ENCODE data around the gene CDH13. TPM values are rescaled to one million over a fixed set of nuclear protein-coding genes. Genes with fewer than 3 reads are reported as not detected.

Gene CDH13
- polyA plus RNA-seq, 1 donor from 2014 or later, result 3.2 TPM

GRCh38 chr16:82899731-82900450 lies 273.1 kb downstream of the CDH13 start:
- TF ChIP-seq EZH2 (IDR thresholded peaks at IDR 0.05; ENCODE audit: borderline replicate concordance, insufficient read depth, low read length, poor library complexity, severe bottlenecking) (no peak), EP300 (conservative IDR thresholded peaks at IDR 0.05; ENCODE audit: poor library complexity, severe bottlenecking) (no peak), TAF1 (IDR thresholded peaks at IDR 0.05; ENCODE audit: low read depth) (no peak), RAD21 (conservative IDR thresholded peaks at IDR 0.05) (no peak)
- Histone ChIP-seq H3K27me3 (ENCODE audit: insufficient read depth, low read depth, low read length) (no peaks in the 10 kb centered on the region), H3F3A (ENCODE audit: insufficient read depth, low read length, poor library complexity, severe bottlenecking) (no peaks in the 10 kb centered on the region), H3K4me2 (ENCODE audit: low read length) (no peak overlapping the region), H3K4me3 (ENCODE audit: low read length) (no peak overlapping the region), H2AFZ (ENCODE audit: low read depth, low read length) (no peak overlapping the region), H3K9ac (ENCODE audit: low read length) (no peak overlapping the region), H4K20me1 (ENCODE audit: insufficient read depth) (no peaks in the 10 kb centered on the region), H3K9me2 (ENCODE audit: insufficient read depth, low read length) (no peaks in the 10 kb centered on the region), H3K9me3 (ENCODE audit: low read length) (no peaks in the 10 kb centered on the region), H3K79me2 (replicated peaks; ENCODE audit: insufficient read depth, low read length) (no peaks in the 10 kb centered on the region), H3K36me3 (ENCODE audit: insufficient read depth, low read length) (no peaks in the 10 kb centered on the region), H3K27ac (ENCODE audit: low read length) (no peak overlapping the region)

- H2AFZ ChIP-seq (ENCODE audit: low read depth, low read length), result no peak overlapping the region
- H3K27me3 ChIP-seq (ENCODE audit: insufficient read depth, low read depth, low read length), result no peaks in the 10 kb centered on the region
- no peaks in the 10 kb centered on the region for H3K9me2 ChIP-seq (ENCODE audit: insufficient read depth, low read length)
- no peak overlapping the region for H3K4me2 ChIP-seq (ENCODE audit: low read length)
- H3K4me3 ChIP-seq (ENCODE audit: low read length), result no peak overlapping the region
- no peaks in the 10 kb centered on the region for H3K9me3 ChIP-seq (ENCODE audit: low read length)
- H4K20me1 ChIP-seq (ENCODE audit: insufficient read depth), result no peaks in the 10 kb centered on the region
- no peak for TF ChIP-seq MXI1 (conservative IDR thresholded peaks at IDR 0.05; ENCODE audit: poor library complexity, severe bottlenecking)
- H3K27ac ChIP-seq (ENCODE audit: low read length), result no peak overlapping the region
- H3K36me3 ChIP-seq (ENCODE audit: insufficient read depth, low read length), result no peaks in the 10 kb centered on the region
- no peaks in the 10 kb centered on the region for H3K79me2 ChIP-seq (replicated peaks; ENCODE audit: insufficient read depth, low read length)
- no peaks in the 10 kb centered on the region for H3F3A ChIP-seq (ENCODE audit: insufficient read depth, low read length, poor library complexity, severe bottlenecking)
- H3K9ac ChIP-seq (ENCODE audit: low read length), result no peak overlapping the region
These were observed 273.8 kb downstream of the CDH13 start for GRCh38 chr16:82900559-82900958.

GRCh38 chr16:82911925-82912324 lies 285.2 kb downstream of the CDH13 start:
- Histone ChIP-seq H3K9me3 (ENCODE audit: low read length) (no peaks in the 10 kb centered on the region), H3K4me3 (ENCODE audit: low read length) (no peak overlapping the region), H3K9ac (ENCODE audit: low read length) (no peak overlapping the region), H3K9me2 (ENCODE audit: insufficient read depth, low read length) (no peaks in the 10 kb centered on the region), H3K27me3 (ENCODE audit: insufficient read depth, low read depth, low read length) (no peaks in the 10 kb centered on the region), H3K36me3 (ENCODE audit: insufficient read depth, low read length) (no peaks in the 10 kb centered on the region), H3K79me2 (replicated peaks; ENCODE audit: insufficient read depth, low read length) (no peaks in the 10 kb centered on the region), H3K27ac (ENCODE audit: low read length) (no peak overlapping the region), H3F3A (ENCODE audit: insufficient read depth, low read length, poor library complexity, severe bottlenecking) (no peaks in the 10 kb centered on the region), H2AFZ (ENCODE audit: low read depth, low read length) (no peak overlapping the region), H3K4me2 (ENCODE audit: low read length) (no peak overlapping the region), H4K20me1 (ENCODE audit: insufficient read depth) (no peaks in the 10 kb centered on the region)
- TF ChIP-seq EZH2 (IDR thresholded peaks at IDR 0.05; ENCODE audit: borderline replicate concordance, insufficient read depth, low read length, poor library complexity, severe bottlenecking) (no peak), POLR2AphosphoS5 (IDR thresholded peaks at IDR 0.05) (no peak)

- Histone ChIP-seq H3K27ac (ENCODE audit: low read length) (no peak overlapping the region), H3F3A (ENCODE audit: insufficient read depth, low read length, poor library complexity, severe bottlenecking) (no peaks in the 10 kb centered on the region), H4K20me1 (ENCODE audit: insufficient read depth) (no peaks in the 10 kb centered on the region), H3K9me3 (ENCODE audit: low read length) (no peaks in the 10 kb centered on the region), H3K4me2 (ENCODE audit: low read length) (no peak overlapping the region), H2AFZ (ENCODE audit: low read depth, low read length) (no peak overlapping the region), H3K79me2 (replicated peaks; ENCODE audit: insufficient read depth, low read length) (no peaks in the 10 kb centered on the region), H3K27me3 (ENCODE audit: insufficient read depth, low read depth, low read length) (no peaks in the 10 kb centered on the region), H3K9me2 (ENCODE audit: insufficient read depth, low read length) (no peaks in the 10 kb centered on the region), H3K9ac (ENCODE audit: low read length) (no peak overlapping the region), H3K36me3 (ENCODE audit: insufficient read depth, low read length) (no peaks in the 10 kb centered on the region), H3K4me3 (ENCODE audit: low read length) (no peak overlapping the region)
- TF ChIP-seq REST (IDR thresholded peaks at IDR 0.05; ENCODE audit: borderline replicate concordance), result no peak
- TF ChIP-seq RAD21 (conservative IDR thresholded peaks at IDR 0.05), result no peak
- TF ChIP-seq TAF1 (IDR thresholded peaks at IDR 0.05; ENCODE audit: low read depth), result no peak
These were observed 288.5 kb downstream of the CDH13 start for GRCh38 chr16:82915139-82915824.

All from neural cell (in vitro differentiated cells).